HepG2 (cell line): ENCODE results near the gene TAAR1. TPM values are rescaled to one million over a fixed set of nuclear protein-coding genes. Genes with fewer than 3 reads are reported as not detected.

Source experiments
- ATAC-seq: fragments of 200-7000 bp; cut with Tn5 transposase; 3 replicates; pipeline ENCODE4 v1.9.1; 2020; ENCODE audit warnings: mild to moderate bottlenecking, moderate library complexity
- BruUV-seq: library from RNA; stranded (reverse); fragments of 400-500 nt; replicated peaks from 2 replicates; lab custom pipeline; 2021; lab: Mats Ljungman, UMichigan
- CTCF ChIA-PET: fragments of 300-600 bp; formaldehyde crosslinking; extraction: SDS; loops from one replicate; lab custom pipeline; 2021; ENCODE audit warnings: low total read pairs, inconsistent platforms, low intra/inter-chr PET ratio; lab: Yijun Ruan, JAX
- POLR2A ChIA-PET: fragments of 350-600 bp; sonication (Branson Sonifier 250); formaldehyde crosslinking; loops from one replicate; lab custom pipeline; 2020; ENCODE audit warnings: antibody characterized with exemption, inconsistent platforms; lab: Yijun Ruan, JAX
- DNase-seq: peaks from one replicate; pipeline ENCODE4 v3.0.0-alpha.2; 2015; ENCODE audit warnings: low spot score
- FAIRE-seq: peaks from 3 replicates; lab custom pipeline; 2011; peaks lifted over from hg19 to GRCh38; lab: Jason Lieb, UNC
- H2AFZ ChIP-seq: one replicate; pipeline ENCODE4 v1.6.1; 2011; ENCODE audit warnings: low read length, inconsistent platforms
- H3K27ac ChIP-seq: fragments of 300-600 bp; 3 replicates; pipeline ENCODE4 v1.8.0; 2011; ENCODE audit warnings: mixed run types, mild to moderate bottlenecking, mixed read lengths, low read length, inconsistent platforms; ENCODE audit not compliant: insufficient read depth; ENCODE audit errors: extremely low read length
- H3K27me3 ChIP-seq, 2 experiments: fragments of 200-600 bp in 1 of 2; 2 replicates in 1 of 2; 3 replicates in 1 of 2; pipeline versions ENCODE4 v1.6.0 to v1.8.0; 2011; ENCODE audit warnings: low read length in 2 of 2, mild to moderate bottlenecking in 2 of 2, moderate library complexity in 2 of 2, inconsistent platforms in 1 of 2; ENCODE audit not compliant: insufficient read depth in 2 of 2, control insufficient read depth in 1 of 2
- H3K36me3 ChIP-seq, 2 experiments: fragments of 200-600 bp in 1 of 2; replicated peaks in 1 of 2; 2 replicates in 1 of 2; 3 replicates in 1 of 2; pipeline versions ENCODE4 v1.5.1 to v1.8.0; 2011; ENCODE audit warnings: low read length in 2 of 2, inconsistent platforms in 1 of 2; ENCODE audit not compliant: insufficient read depth in 2 of 2, control insufficient read depth in 1 of 2
- H3K4me1 ChIP-seq: 2 replicates; pipeline ENCODE4 v1.5.1; 2012; ENCODE audit warnings: low read length, inconsistent platforms; ENCODE audit not compliant: insufficient read depth
- H3K4me2 ChIP-seq: 2 replicates; pipeline ENCODE4 v1.6.0; 2011; ENCODE audit warnings: low read depth, low read length, inconsistent platforms
- H3K4me3 ChIP-seq, 3 experiments: fragments of 200-600 bp in 1 of 3; sonication (generic), shearing (Covaris generic) in 1 of 3; replicated peaks in 1 of 3; 2 replicates each; pipeline ENCODE4 v1.5.1; 2011 to 2016; ENCODE audit warnings: low read length in 3 of 3, inconsistent platforms in 2 of 3, low read depth in 2 of 3, mild to moderate bottlenecking in 2 of 3, control low read depth in 1 of 3, mixed read lengths in 1 of 3; ENCODE audit not compliant: insufficient read depth in 1 of 3
- H3K79me2 ChIP-seq: one replicate; pipeline ENCODE4 v1.6.1; 2011; ENCODE audit warnings: low read length, inconsistent platforms; ENCODE audit not compliant: insufficient read depth
- H3K9ac ChIP-seq: 2 replicates; pipeline ENCODE4 v1.6.0; 2011; ENCODE audit warnings: mild to moderate bottlenecking, low read depth, low read length, inconsistent platforms; ENCODE audit not compliant: insufficient read depth
- H3K9me3 ChIP-seq: 2 replicates; pipeline ENCODE4 v1.5.1; 2012; ENCODE audit warnings: mild to moderate bottlenecking, low read length
- H4K20me1 ChIP-seq: 2 replicates; pipeline ENCODE4 v1.6.0; 2011; ENCODE audit warnings: inconsistent platforms, mild to moderate bottlenecking, low read length, moderate library complexity; ENCODE audit not compliant: insufficient read depth
- ATAD3A ChIP-seq: sonication (generic); formaldehyde crosslinking; IDR thresholded peaks from 2 replicates; pipeline ENCODE4 v1.4.0; 2020; ENCODE audit warnings: missing genetic modification reagents
- ATRX ChIP-seq: sonication (generic); formaldehyde crosslinking; IDR thresholded peaks from 2 replicates; pipeline ENCODE4 v1.4.0; 2020; ENCODE audit warnings: missing genetic modification reagents, borderline replicate concordance
- MEF2D ChIP-seq: sonication (generic); formaldehyde crosslinking; IDR thresholded peaks from 2 replicates; pipeline ENCODE4 v1.5.1; 2020; ENCODE audit warnings: mild to moderate bottlenecking, missing genetic modification reagents
- SALL2 ChIP-seq: sonication (generic); formaldehyde crosslinking; IDR thresholded peaks from 2 replicates; pipeline ENCODE4 v1.8.1; 2023; ENCODE audit warnings: mild to moderate bottlenecking, missing genetic modification reagents, inconsistent platforms
- ZNF138 ChIP-seq: sonication (generic); formaldehyde crosslinking; IDR thresholded peaks from 2 replicates; pipeline ENCODE4 v1.5.0; 2020; ENCODE audit warnings: mild to moderate bottlenecking, low read depth, missing genetic modification reagents
- ZNF75D ChIP-seq: sonication (generic); formaldehyde crosslinking; IDR thresholded peaks from 2 replicates; pipeline ENCODE4 v1.8.1; 2023; ENCODE audit warnings: missing genetic modification reagents, mild to moderate bottlenecking, borderline replicate concordance
- WGBS: methylation state at CpG from one replicate; pipeline ENCODE4 v1.1.6; 2017; ENCODE audit warnings: low lambda C conversion rate; 5-methylcytosine and 5-hydroxymethylcytosine counted together
- in situ Hi-C: cut with HindIII; loops from 2 replicates; pipeline ENCODE4 v1.10.0; 2017; ENCODE audit warnings: low pct_unique_long_range_greater_than_20kb; ENCODE audit not compliant: extremely low pct_ligation_motif_present
- intact Hi-C: fragments of 100-400 bp; cut with micrococcal nuclease; formaldehyde crosslinking; loops from one replicate; pipeline ENCODE4 v1.10.0; 2022; ENCODE audit not compliant: unreplicated experiment
- polyA plus RNA-seq, 8 experiments: library from polyadenylated mRNA; depleted of rRNA in 3 of 8; stranded (reverse) in 7 of 8; unstranded in 1 of 8; fragments of >200 nt; fragmentation: Illumina TruSeq in 4 of 8; extraction: Trizol in 4 of 8; gene quantifications; 2 replicates each; pipeline versions ENCODE4 v1.2.1 to v1.2.3, GENCODE V29; 2011 to 2016; ENCODE audit warnings: low read depth in 4 of 8, missing spikeins in 1 of 8, mixed read lengths in 1 of 8; ENCODE audit not compliant: insufficient read depth in 1 of 8
- total RNA-seq, 5 experiments: library from RNA; depleted of rRNA; stranded (reverse); fragments of >200 nt; fragmentation: Illumina TruSeq; extraction: Trizol; gene quantifications; 2 replicates each; pipeline ENCODE4 v1.2.3, GENCODE V29; 2016; ENCODE audit warnings: low read depth in 1 of 5
- TF ChIP-seq, protein P1 (sequence below): sonication (generic); formaldehyde crosslinking; IDR thresholded peaks from 2 replicates; pipeline ENCODE4; 2020; ENCODE audit warnings: missing genetic modification reagents, mild to moderate bottlenecking, borderline replicate concordance

TAAR1 gene
- total and polyA plus RNA-seq, 2 of the 13 experiments (the other 11 are each of a cell fraction or from before 2014, with no cell fraction given), result not detected

DNA sequence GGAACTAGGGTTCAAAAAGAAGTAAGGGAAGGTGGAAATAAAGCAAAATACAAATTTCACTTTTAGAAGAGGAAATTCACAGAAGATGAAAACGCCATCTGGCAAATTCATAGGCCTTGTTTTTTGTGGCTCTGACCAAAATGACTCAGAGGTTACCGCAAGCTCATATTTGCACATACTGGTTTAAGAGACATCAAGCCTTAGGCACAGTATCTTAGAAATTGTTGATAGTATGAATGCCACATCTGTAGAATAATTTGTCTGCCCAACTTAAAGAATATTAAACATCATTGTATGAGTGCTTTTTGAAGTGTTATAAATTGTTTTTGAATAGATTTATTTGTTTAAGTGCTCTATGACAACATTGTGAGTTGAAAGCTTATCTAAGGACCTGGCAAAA lies 10.6 kb downstream of the TAAR1 start:
- intact Hi-C loops, result no loop called here
- CTCF ChIA-PET, result no interaction called here
- Histone ChIP-seq H3K4me3 (no peak overlapping the region), H3K79me2 (no peaks in the 10 kb centered on the region), H3K9me3 (no peaks in the 10 kb centered on the region), H3K36me3 (no peaks in the 10 kb centered on the region), H3K27me3 (0 out of 5 replicates have a peak, but pooled peaks cover 0 to 4% of the 10 kb centered on the region in 2 experiments)
- TF ChIP-seq, protein P1, sequence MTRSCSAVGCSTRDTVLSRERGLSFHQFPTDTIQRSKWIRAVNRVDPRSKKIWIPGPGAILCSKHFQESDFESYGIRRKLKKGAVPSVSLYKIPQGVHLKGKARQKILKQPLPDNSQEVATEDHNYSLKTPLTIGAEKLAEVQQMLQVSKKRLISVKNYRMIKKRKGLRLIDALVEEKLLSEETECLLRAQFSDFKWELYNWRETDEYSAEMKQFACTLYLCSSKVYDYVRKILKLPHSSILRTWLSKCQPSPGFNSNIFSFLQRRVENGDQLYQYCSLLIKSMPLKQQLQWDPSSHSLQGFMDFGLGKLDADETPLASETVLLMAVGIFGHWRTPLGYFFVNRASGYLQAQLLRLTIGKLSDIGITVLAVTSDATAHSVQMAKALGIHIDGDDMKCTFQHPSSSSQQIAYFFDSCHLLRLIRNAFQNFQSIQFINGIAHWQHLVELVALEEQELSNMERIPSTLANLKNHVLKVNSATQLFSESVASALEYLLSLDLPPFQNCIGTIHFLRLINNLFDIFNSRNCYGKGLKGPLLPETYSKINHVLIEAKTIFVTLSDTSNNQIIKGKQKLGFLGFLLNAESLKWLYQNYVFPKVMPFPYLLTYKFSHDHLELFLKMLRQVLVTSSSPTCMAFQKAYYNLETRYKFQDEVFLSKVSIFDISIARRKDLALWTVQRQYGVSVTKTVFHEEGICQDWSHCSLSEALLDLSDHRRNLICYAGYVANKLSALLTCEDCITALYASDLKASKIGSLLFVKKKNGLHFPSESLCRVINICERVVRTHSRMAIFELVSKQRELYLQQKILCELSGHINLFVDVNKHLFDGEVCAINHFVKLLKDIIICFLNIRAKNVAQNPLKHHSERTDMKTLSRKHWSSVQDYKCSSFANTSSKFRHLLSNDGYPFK (CRISPR knock-in tag), result no peak
- TF ChIP-seq MEF2D (CRISPR knock-in tag) (no peak), ZNF138 (no peak), ATAD3A (CRISPR knock-in tag) (no peak), ATRX (CRISPR knock-in tag) (no peak), ZNF75D (CRISPR knock-in tag) (no peak), SALL2 (CRISPR knock-in tag) (no peak)
- TF ChIP-seq, all 625 proteins: peak for 0
- H4K20me1 ChIP-seq, result no peaks in the 10 kb centered on the region
- H3K4me2 ChIP-seq, result no peak overlapping the region
- H2AFZ ChIP-seq, result no peak overlapping the region
- in situ Hi-C loops, result no loop called here
- FAIRE-seq (no peak), DNase-seq (no peak), ATAC-seq (no peak)
- WGBS, result 32% methylated on average over 2 of the region's 2 CpGs
- H3K9ac ChIP-seq, result no peak overlapping the region
- POLR2A ChIA-PET, result no interaction called here
- H3K4me1 ChIP-seq, result no peaks in the 10 kb centered on the region
- BruUV-seq, result no TSS peak
- H3K27ac ChIP-seq, result no peak overlapping the region
